GM18867 (cell line): ENCODE measurements around the gene SLAMF7.
A peak's percentile ranks its signal among the peaks of the same experiment; 100 is the strongest.

Experiments used
- ATAC-seq: cut with Tn5 transposase; IDR thresholded peaks from one replicate; pipeline ENCODE4 v1.9.1; 2021; ENCODE audit warnings: mild to moderate bottlenecking, moderate library complexity; ENCODE audit not compliant: unreplicated experiment

SLAMF7 gene

GRCh38 chr1:160744852-160745520, 5.9 kb downstream of the SLAMF7 start:
- ATAC-seq = no peak

GRCh38 chr1:160745551-160745950, 6.5 kb downstream of the SLAMF7 start:
- ATAC-seq = no peak

- ATAC-seq = no peak
Measured at GRCh38 chr1:160746836-160747500, 7.9 kb downstream of the SLAMF7 start.

- ATAC-seq = no peak
Measured at GRCh38 chr1:160747717-160748116, 8.7 kb downstream of the SLAMF7 start.

GRCh38 chr1:160748181-160748877, 9.3 kb downstream of the SLAMF7 start:
- ATAC-seq = no peak

- no peak for ATAC-seq
Measured at GRCh38 chr1:160748878-160749269, 9.8 kb downstream of the SLAMF7 start.

- no peak for ATAC-seq
Measured at GRCh38 chr1:160750608-160751007, 11.6 kb downstream of the SLAMF7 start.

GRCh38 chr1:160752406-160752805, 13.4 kb downstream of the SLAMF7 start:
- no peak for ATAC-seq

GRCh38 chr1:160752924-160753323, 13.9 kb downstream of the SLAMF7 start:
- ATAC-seq = no peak

- ATAC-seq = no peak
Measured at GRCh38 chr1:160753594-160753993, 14.5 kb downstream of the SLAMF7 start.

GRCh38 chr1:160755461-160755860, 16.4 kb downstream of the SLAMF7 start:
- no peak for ATAC-seq

- ATAC-seq = peak; percentile 76
Measured at GRCh38 chr1:160755911-160756848, 17.1 kb downstream of the SLAMF7 start.

GRCh38 chr1:160756849-160757201, 17.8 kb downstream of the SLAMF7 start:
- peak; percentile 35 for ATAC-seq

- no peak for ATAC-seq
Measured at GRCh38 chr1:160758521-160758920, 19.5 kb downstream of the SLAMF7 start.

- no peak for ATAC-seq
Measured at GRCh38 chr1:160759740-160760139, 20.7 kb downstream of the SLAMF7 start.

GRCh38 chr1:160761046-160761445, 22.0 kb downstream of the SLAMF7 start:
- ATAC-seq = no peak

GRCh38 chr1:160761886-160762285, 22.8 kb downstream of the SLAMF7 start:
- no peak for ATAC-seq

- no peak for ATAC-seq
Measured at GRCh38 chr1:160763993-160764392, 24.9 kb downstream of the SLAMF7 start.

GRCh38 chr1:160767395-160768294, 28.6 kb downstream of the SLAMF7 start:
- ATAC-seq = peak; percentile 58

- ATAC-seq = peak; percentile 86
Measured at GRCh38 chr1:160768295-160768657, 29.2 kb downstream of the SLAMF7 start.
